PC-3 (cell line): ENCODE data around the gene CFAP46. TPM values are rescaled to one million over a fixed set of nuclear protein-coding genes. Genes with fewer than 3 reads are reported as not detected.

Source experiments
- ATAC-seq: fragments of 200-7000 bp; cut with Tn5 transposase; 2 replicates; pipeline ENCODE4 v1.9.1; 2020; ENCODE audit warnings: mild to moderate bottlenecking, moderate library complexity
- BruUV-seq: library from RNA; stranded (reverse); fragments of 400-500 nt; replicated peaks from 2 replicates; lab custom pipeline; 2021; lab: Mats Ljungman, UMichigan
- CTCF ChIA-PET: fragments of 300-600 bp; sonication (Branson Sonifier 250); formaldehyde crosslinking; loops from one replicate; lab custom pipeline; 2022; ENCODE audit warnings: antibody characterized with exemption; lab: Charles Lee
- POLR2A ChIA-PET: fragments of 300-600 bp; sonication (Branson Sonifier 250); formaldehyde crosslinking; loops from one replicate; lab custom pipeline; 2022; ENCODE audit warnings: antibody characterized with exemption; ENCODE audit not compliant: unreplicated experiment; lab: Charles Lee
- DNase-seq: peaks from one replicate; pipeline ENCODE4 v3.0.0-alpha.2; 2015
- H2AFZ ChIP-seq: fragments of 300-600 bp; sonication (generic); 2 replicates; pipeline ENCODE4 v1.6.0; 2016; ENCODE audit warnings: antibody characterized with exemption, low read length
- H3F3A ChIP-seq: fragments of 300-600 bp; sonication (generic); one replicate; pipeline ENCODE4 v1.6.0; 2017; ENCODE audit warnings: antibody characterized with exemption, low read length, control low read depth, mild to moderate bottlenecking; ENCODE audit not compliant: unreplicated experiment
- H3K27ac ChIP-seq: fragments of 300-600 bp; sonication (generic); 2 replicates; pipeline ENCODE4 v1.5.1; 2016; ENCODE audit warnings: mild to moderate bottlenecking, low read length
- H3K27me3 ChIP-seq: fragments of 300-600 bp; sonication (generic); 2 replicates; pipeline ENCODE4 v1.6.1; 2016; ENCODE audit warnings: low read length, mixed read lengths
- H3K36me3 ChIP-seq: fragments of 300-600 bp; sonication (generic); 2 replicates; pipeline ENCODE4 v1.6.1; 2016; ENCODE audit warnings: low read depth, mixed run types, low read length, mixed read lengths
- H3K4me1 ChIP-seq: fragments of 300-600 bp; sonication (generic); 2 replicates; pipeline ENCODE4 v1.5.1; 2016; ENCODE audit warnings: low read length; ENCODE audit not compliant: insufficient read depth
- H3K4me2 ChIP-seq: fragments of 300-600 bp; sonication (generic); 2 replicates; pipeline ENCODE4 v1.6.0; 2016; ENCODE audit warnings: low read length
- H3K4me3 ChIP-seq: fragments of 300-600 bp; sonication (generic); 2 replicates; pipeline ENCODE4 v1.5.1; 2016; ENCODE audit warnings: mild to moderate bottlenecking, low read length, mixed read lengths
- H3K79me2 ChIP-seq: fragments of 300-600 bp; sonication (generic); 2 replicates; pipeline ENCODE4 v1.6.1; 2017; ENCODE audit warnings: low read length, mixed read lengths
- H3K9ac ChIP-seq: fragments of 300-600 bp; sonication (generic); 2 replicates; pipeline ENCODE4 v1.6.0; 2016; ENCODE audit warnings: mild to moderate bottlenecking, low read length
- H3K9me2 ChIP-seq: fragments of 300-600 bp; sonication (generic); replicated peaks from 2 replicates; pipeline ENCODE4 v1.6.1; 2016; ENCODE audit warnings: mixed run types, low read length, mixed read lengths
- H3K9me3 ChIP-seq: fragments of 300-600 bp; sonication (generic); 2 replicates; pipeline ENCODE4 v1.6.1; 2016; ENCODE audit warnings: low read length, mixed read lengths
- H4K20me1 ChIP-seq: fragments of 300-600 bp; sonication (generic); 2 replicates; pipeline ENCODE4 v1.6.1; 2016; ENCODE audit warnings: low read length, mixed read lengths
- EZH2 ChIP-seq: fragments of 300-600 bp; sonication (generic); IDR thresholded peaks from one replicate; pipeline ENCODE4 v1.6.1; 2017; ENCODE audit warnings: antibody characterized with exemption, mild to moderate bottlenecking, low read length; ENCODE audit not compliant: unreplicated experiment
- EZH2phosphoT487 ChIP-seq: fragments of 300-600 bp; sonication (generic); IDR thresholded peaks from 2 replicates; pipeline ENCODE4 v1.6.1; 2018; ENCODE audit warnings: mild to moderate bottlenecking, antibody characterized with exemption, low read length, borderline replicate concordance
- intact Hi-C: fragments of 100-400 bp; cut with micrococcal nuclease; formaldehyde crosslinking; loops from 2 replicates; pipeline ENCODE4 v1.9.0; 2023
- total RNA-seq: library from RNA; depleted of rRNA; stranded (reverse); fragments of >200 nt; gene quantifications from 2 replicates; pipeline ENCODE4 v1.2.3, GENCODE V29; 2014
- TF ChIP-seq, protein P1 (sequence below): fragments of 300-600 bp; sonication (generic); conservative IDR thresholded peaks from 2 replicates; pipeline ENCODE4 v1.5.1; 2017; ENCODE audit warnings: antibody characterized with exemption, low read depth, mild to moderate bottlenecking, low read length

The CFAP46 gene
- total RNA-seq, 1 experiment from 2014 or later, result 0.04 TPM

GRCh38 chr10:132764108-132764507 is 178.3 kb downstream of the CFAP46 start:
- BruUV-seq, result no TSS peak
- no peak overlapping the region for H3K4me3 ChIP-seq
- no peak overlapping the region for H3K9ac ChIP-seq
- H3K79me2 ChIP-seq, result no peaks in the 10 kb centered on the region
- ChIA-PET POLR2A (interaction anchor here (0.6 kb wide), 1 partner anchor 232 kb away, joined by 3 read pairs; no protein-coding TSS in a partner anchor), CTCF (no interaction called here)
- no peaks in the 10 kb centered on the region for H3K9me3 ChIP-seq
- no peaks in the 10 kb centered on the region for H3F3A ChIP-seq
- no peaks in the 10 kb centered on the region; the same call in 1 of the 2 replicates for H3K4me1 ChIP-seq
- no peak overlapping the region for H2AFZ ChIP-seq
- H3K9me2 ChIP-seq, result no peaks in the 10 kb centered on the region
- intact Hi-C loops, result no loop called here
- no peaks in the 10 kb centered on the region for H3K27me3 ChIP-seq
- H3K4me2 ChIP-seq, result no peak overlapping the region
- no peak overlapping the region for H3K27ac ChIP-seq
- no peaks in the 10 kb centered on the region for H3K36me3 ChIP-seq
- H4K20me1 ChIP-seq, result no peaks in the 10 kb centered on the region
- TF ChIP-seq EZH2phosphoT487 (no peak), EZH2 (no peak)
- TF ChIP-seq, protein P1, sequence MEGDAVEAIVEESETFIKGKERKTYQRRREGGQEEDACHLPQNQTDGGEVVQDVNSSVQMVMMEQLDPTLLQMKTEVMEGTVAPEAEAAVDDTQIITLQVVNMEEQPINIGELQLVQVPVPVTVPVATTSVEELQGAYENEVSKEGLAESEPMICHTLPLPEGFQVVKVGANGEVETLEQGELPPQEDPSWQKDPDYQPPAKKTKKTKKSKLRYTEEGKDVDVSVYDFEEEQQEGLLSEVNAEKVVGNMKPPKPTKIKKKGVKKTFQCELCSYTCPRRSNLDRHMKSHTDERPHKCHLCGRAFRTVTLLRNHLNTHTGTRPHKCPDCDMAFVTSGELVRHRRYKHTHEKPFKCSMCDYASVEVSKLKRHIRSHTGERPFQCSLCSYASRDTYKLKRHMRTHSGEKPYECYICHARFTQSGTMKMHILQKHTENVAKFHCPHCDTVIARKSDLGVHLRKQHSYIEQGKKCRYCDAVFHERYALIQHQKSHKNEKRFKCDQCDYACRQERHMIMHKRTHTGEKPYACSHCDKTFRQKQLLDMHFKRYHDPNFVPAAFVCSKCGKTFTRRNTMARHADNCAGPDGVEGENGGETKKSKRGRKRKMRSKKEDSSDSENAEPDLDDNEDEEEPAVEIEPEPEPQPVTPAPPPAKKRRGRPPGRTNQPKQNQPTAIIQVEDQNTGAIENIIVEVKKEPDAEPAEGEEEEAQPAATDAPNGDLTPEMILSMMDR, result no peak
- peak; percentile 37; the same call in 1 of the 2 replicates for ATAC-seq
- peak; percentile 11 for DNase-seq

GRCh38 chr10:132763545-132763944 is 178.8 kb downstream of the CFAP46 start:
- H3K4me2 ChIP-seq, result no peak overlapping the region
- no TSS peak for BruUV-seq
- no peaks in the 10 kb centered on the region for H3K27me3 ChIP-seq
- H4K20me1 ChIP-seq, result no peaks in the 10 kb centered on the region
- ChIA-PET POLR2A (no interaction called here), CTCF (no interaction called here)
- H3K9me3 ChIP-seq, result no peaks in the 10 kb centered on the region
- H3K9me2 ChIP-seq, result no peaks in the 10 kb centered on the region
- no peaks in the 10 kb centered on the region for H3F3A ChIP-seq
- no peaks in the 10 kb centered on the region; the same call in 1 of the 2 replicates for H3K4me1 ChIP-seq
- intact Hi-C loops, result no loop called here
- H3K9ac ChIP-seq, result no peak overlapping the region
- DNase-seq (no peak), ATAC-seq (no peak)
- H2AFZ ChIP-seq, result no peak overlapping the region
- TF ChIP-seq EZH2, result no peak
- no peak for TF ChIP-seq EZH2phosphoT487
- TF ChIP-seq, protein P1, result no peak
- H3K27ac ChIP-seq, result no peak overlapping the region
- no peak overlapping the region for H3K4me3 ChIP-seq
- H3K79me2 ChIP-seq, result no peaks in the 10 kb centered on the region
- H3K36me3 ChIP-seq, result no peaks in the 10 kb centered on the region

GRCh38 chr10:132762267-132762666 is 180.1 kb downstream of the CFAP46 start:
- TF ChIP-seq, protein P1, result no peak
- TF ChIP-seq EZH2 (no peak), EZH2phosphoT487 (no peak)
- Histone ChIP-seq H4K20me1 (no peaks in the 10 kb centered on the region), H3K9me2 (no peaks in the 10 kb centered on the region), H3K4me2 (no peak overlapping the region), H3K27me3 (no peaks in the 10 kb centered on the region), H3K79me2 (no peaks in the 10 kb centered on the region), H3K36me3 (no peaks in the 10 kb centered on the region), H3K4me3 (no peak overlapping the region), H3K27ac (no peak overlapping the region), H3K4me1 (no peaks in the 10 kb centered on the region; the same call in 1 of the 2 replicates), H2AFZ (no peak overlapping the region), H3F3A (no peaks in the 10 kb centered on the region), H3K9me3 (no peaks in the 10 kb centered on the region), H3K9ac (no peak overlapping the region)
- ChIA-PET CTCF (no interaction called here), POLR2A (no interaction called here)
- ATAC-seq, result no peak
- BruUV-seq, result no TSS peak
- DNase-seq, result no peak
- intact Hi-C loops, result no loop called here
